GM12891 (cell line): Measurements from ENCODE around the gene GYS1.
A peak's percentile ranks its signal among the peaks of the same experiment; 100 is the strongest.

Experiments
- DNase-seq: peaks from one replicate; pipeline ENCODE4 v3.0.0; 2011; ENCODE audit warnings: low spot score; ENCODE audit not compliant: insufficient read length
- FAIRE-seq: peaks from 2 replicates; lab custom pipeline; 2011; peaks lifted over from hg19 to GRCh38; lab: Jason Lieb, UNC
- PAX5 ChIP-seq: IDR thresholded peaks from 2 replicates; pipeline ENCODE4 v1.6.1; 2011; ENCODE audit warnings: low read length, moderate library complexity, mild to moderate bottlenecking; ENCODE audit not compliant: insufficient read depth, severe bottlenecking
- POLR2A ChIP-seq: IDR thresholded peaks from 2 replicates; pipeline ENCODE4 v1.6.1; 2011; ENCODE audit warnings: low read depth, low read length, control low read depth
- POLR2AphosphoS5 ChIP-seq: IDR thresholded peaks from 2 replicates; pipeline ENCODE4 v1.6.1; 2011; ENCODE audit warnings: low read depth, low read length, control low read depth
- POU2F2 ChIP-seq: IDR thresholded peaks from 2 replicates; pipeline ENCODE4 v1.6.1; 2011; ENCODE audit warnings: low read depth, mild to moderate bottlenecking, control low read depth, low read length, moderate library complexity
- SPI1 ChIP-seq: IDR thresholded peaks from 2 replicates; pipeline ENCODE4 v1.6.1; 2011; ENCODE audit warnings: low read depth, low read length, control low read depth
- TAF1 ChIP-seq: IDR thresholded peaks from 2 replicates; pipeline ENCODE4 v1.6.1; 2011; ENCODE audit warnings: low read depth, low read length, control low read depth

The GYS1 gene

DNA sequence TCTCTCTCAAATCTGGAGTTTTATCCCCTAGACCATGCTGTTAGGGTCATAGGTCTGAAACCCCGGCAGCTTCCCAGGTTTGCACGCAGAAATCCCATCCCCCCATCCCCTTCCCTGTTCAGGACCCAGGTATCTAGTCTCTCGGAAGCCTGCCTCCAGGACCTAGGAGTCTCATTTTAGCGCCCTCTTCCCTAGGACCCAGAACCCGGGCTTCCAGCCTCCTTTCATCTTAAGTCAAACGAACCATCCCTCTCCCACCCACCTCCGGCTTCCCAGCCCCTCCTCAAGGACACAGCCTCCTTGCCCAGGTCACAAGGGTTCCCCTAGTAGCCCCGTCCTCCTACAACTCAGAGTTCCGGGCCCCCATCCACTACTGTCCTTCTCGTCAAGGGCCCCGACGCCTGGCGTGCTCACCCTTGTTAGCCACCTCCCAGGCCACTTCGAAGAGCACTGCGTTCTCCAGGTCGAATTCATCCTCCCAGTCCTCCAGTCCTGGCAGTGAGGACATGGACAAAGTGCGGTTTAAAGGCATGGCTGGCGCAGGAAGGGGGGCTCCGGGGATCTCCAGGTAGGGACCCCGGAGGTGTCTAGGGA lies 431 bp downstream of the GYS1 start:
- FAIRE-seq (no peak), DNase-seq (no peak)
- TF ChIP-seq POU2F2 (no peak), POLR2AphosphoS5 (no peak), TAF1 (no peak), SPI1 (no peak), PAX5 (no peak), POLR2A (no peak)

DNA sequence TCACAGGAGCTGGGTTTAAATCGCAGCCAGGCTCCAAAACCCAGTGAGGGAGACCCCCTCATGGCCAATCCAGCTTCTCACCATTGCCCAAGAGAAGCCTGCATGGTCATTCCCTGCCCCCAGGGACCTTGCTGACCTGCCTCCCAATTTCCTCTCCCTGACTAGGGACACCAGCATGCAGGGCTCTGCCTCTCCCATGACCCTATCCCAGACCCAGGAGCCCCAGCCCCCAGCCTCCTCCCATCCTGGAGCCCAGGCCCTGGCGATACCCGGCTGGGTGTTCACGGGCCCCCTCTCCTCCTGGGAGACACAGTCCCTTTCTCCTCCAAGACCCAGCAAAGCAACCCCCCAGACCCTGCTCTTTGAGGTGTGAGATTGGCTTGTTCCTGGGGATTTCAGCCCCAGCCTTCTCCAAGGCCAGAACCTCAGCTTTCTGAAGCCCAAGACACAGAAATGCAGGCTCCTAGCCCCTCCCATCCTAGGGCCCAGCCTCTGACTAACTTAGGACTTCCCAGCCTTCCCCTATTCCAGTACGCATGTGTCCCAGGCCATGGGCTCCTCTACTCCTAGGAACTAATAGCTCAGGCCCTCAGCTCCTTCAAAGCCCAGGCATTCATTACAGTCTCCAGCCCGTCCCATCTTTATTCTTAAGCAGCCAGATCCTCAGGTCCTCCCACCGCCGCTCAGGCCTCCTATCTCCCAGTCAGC lies 1.1 kb downstream of the GYS1 start:
- no peak for FAIRE-seq
- 0 out of 2 replicates have a peak, but pooled peaks have one; percentile 2 for TF ChIP-seq SPI1
- TF ChIP-seq TAF1: no peak
- DNase-seq: peak; percentile 47

DNA sequence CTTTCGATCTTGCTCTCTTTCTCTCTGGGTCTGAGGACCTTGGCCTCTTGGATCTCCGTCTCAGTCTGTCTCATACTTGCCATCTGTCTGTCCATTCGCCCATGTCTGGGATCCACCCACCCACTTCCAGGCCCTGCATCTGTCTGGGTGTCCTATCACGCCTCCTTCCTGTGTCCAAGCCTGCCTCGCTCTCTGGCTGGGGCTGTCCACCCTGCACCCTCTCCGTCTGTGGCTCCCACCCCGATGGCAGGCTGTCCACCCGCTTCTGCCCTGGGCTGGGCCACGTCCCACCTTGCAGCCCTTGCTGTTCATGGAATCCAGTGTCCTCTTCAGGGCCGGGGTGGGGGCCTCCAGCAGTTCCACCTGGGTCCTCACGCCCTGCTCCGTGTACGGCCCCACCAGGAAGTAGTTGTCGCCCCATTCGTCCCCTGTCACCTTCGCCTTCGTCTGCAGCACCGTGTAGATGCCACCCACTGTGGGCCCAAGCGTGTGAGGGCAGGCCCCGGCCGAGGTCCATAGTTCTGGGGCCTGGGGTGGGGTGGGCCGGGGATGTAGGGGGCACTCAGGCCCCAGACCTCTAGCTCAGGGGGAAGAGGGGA lies 2.0 kb downstream of the GYS1 start:
- TF ChIP-seq POLR2AphosphoS5: no peak
- TF ChIP-seq TAF1: no peak
- FAIRE-seq (no peak), DNase-seq (no peak)

DNA sequence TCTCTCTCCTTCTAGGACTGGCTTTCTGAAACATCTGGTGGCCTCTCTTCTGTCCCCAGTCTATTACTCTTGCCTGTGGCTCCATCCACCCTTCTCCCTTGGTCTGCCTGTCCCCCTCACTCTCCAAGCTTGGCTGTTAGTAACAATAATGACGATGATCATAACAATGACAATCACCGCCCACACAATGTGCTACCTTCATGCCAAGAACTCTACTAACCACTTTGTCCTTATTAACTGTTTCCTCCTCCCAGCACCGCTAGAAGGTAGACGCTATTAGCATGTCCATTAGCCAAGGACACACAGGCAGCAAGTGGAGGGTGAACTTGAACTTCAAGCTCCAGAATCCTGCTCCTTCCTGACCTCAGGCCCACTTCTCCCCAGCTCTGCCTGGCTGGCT lies 2.7 kb downstream of the GYS1 start:
- DNase-seq (no peak), FAIRE-seq (no peak)
- TF ChIP-seq TAF1: no peak

DNA sequence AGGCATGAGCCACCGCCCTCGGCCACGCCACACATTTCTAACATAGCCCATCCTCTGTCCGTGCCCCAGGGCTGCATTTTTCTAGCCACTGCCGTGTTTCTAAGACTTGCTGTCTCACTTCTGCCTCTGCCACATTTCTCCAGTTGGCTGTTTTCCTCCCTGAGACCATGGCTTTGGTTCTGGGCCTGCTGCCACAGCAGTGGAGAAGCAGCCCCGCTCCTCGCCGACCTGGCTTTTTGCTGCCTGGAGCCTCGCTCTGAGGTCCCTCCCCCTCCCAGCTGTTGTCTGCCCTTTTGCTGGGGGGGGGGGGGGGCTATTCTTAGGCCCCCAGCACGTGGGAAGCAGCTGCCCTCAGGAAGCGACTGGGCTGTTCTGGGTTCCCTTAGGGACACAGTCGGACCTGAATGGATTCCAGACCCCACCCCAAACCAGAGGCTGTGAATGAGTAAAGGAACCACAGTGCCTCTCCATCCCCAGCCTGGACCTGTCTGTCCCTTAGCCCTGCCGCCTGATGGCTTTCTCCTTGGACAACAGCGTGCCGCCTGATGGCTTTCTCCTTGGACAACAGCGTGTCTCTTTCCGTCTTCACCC lies 3.3 kb downstream of the GYS1 start:
- FAIRE-seq: no peak
- no peak for DNase-seq
- TF ChIP-seq POU2F2 (no peak), POLR2A (no peak), TAF1 (no peak), PAX5 (no peak), POLR2AphosphoS5 (no peak), SPI1 (no peak)

DNA sequence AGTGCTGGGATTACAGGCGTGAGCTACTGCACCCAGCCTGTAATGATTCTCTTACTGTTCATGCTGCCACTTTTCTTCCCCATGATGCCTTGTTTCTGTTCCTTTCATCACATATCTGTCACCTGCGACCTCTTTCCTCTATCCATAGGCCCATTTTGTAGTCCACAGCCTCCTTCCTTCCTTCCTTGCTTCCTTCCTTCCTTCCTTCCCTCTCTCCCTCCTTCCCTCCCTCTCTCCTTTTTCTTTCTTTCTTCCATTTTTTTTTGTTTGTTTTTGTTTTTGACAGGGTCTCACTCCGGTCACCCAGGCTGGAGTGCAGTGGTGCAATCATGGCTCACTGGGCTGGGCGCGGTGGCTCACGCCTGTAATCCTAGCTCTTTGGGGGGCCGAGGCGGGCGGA lies 4.2 kb downstream of the GYS1 start:
- FAIRE-seq (no peak), DNase-seq (no peak)
- TF ChIP-seq SPI1 (no peak), PAX5 (no peak), POLR2A (no peak), TAF1 (no peak), POLR2AphosphoS5 (no peak), POU2F2 (no peak)

DNA sequence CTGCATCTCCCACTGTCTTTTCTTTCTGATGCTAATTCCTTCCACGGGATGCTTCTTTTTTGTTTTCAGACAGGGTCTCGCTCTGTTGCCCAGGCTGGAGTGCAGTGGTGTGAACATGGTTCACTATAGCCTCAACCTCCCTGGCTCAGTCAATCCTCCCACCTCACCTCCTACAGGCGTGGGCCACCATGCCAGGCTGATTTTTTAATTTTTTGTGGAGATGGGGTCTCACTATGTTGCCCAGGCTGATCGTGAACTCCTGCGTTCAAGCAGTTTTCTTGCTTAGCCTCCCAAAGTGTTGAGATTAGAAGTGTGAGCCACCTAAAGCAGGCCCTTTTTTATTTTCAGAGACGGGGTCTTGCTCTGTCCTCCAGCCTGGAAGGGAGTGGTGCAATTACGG lies 4.8 kb downstream of the GYS1 start:
- TF ChIP-seq PAX5 (no peak), SPI1 (no peak), POU2F2 (no peak), TAF1 (no peak), POLR2A (no peak), POLR2AphosphoS5 (no peak)
- FAIRE-seq: no peak

DNA sequence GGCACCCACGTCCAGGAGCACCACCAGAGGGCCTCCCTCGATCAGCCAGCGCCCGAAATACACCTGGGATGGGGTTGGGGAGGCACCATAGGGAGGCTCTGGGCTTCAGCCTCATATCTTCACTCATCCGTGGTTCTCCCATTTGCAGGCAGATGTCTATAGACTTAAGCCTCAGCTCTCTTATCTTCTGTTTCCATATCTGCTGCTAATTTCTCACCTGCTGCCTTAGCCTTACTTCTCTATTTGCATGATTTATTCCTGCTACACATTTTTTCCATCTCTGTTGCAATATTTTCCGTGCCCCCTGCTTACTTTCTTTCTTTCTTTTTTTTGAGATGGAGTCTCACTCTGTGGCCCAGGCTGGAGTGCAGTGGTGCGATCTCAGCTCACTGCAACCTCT lies 5.8 kb downstream of the GYS1 start:
- TF ChIP-seq POLR2AphosphoS5: no peak
- no peak for TF ChIP-seq SPI1
- no peak for TF ChIP-seq TAF1
- no peak for TF ChIP-seq POLR2A
- TF ChIP-seq POU2F2: no peak
- TF ChIP-seq PAX5: no peak
- no peak for FAIRE-seq
- no peak for DNase-seq

More for the DNA sequence above, 4.8 kb downstream of the GYS1 start:
- no peak for DNase-seq

DNA sequence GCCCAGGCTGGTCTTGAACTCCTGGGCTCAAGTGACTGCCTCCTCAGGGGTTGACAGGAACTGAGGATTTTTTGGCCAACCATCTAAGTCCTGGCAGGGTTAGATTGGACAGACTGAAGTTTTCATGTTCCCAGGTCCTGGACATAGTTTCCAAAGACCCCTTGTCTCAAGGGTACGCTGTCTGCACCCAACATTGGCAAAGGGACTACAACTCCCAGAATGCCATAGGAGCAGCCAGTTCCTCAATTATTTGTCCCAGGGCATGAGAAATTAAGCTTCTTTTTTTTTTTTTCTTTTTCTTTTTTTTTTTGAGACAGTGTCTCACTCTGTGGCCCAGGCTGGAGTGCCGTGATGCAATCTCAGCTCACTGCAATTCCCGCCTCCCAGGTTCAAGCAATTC lies 6.9 kb downstream of the GYS1 start:
- FAIRE-seq (no peak), DNase-seq (no peak)
- TF ChIP-seq TAF1: no peak
- peak; percentile 65 for TF ChIP-seq SPI1

DNA sequence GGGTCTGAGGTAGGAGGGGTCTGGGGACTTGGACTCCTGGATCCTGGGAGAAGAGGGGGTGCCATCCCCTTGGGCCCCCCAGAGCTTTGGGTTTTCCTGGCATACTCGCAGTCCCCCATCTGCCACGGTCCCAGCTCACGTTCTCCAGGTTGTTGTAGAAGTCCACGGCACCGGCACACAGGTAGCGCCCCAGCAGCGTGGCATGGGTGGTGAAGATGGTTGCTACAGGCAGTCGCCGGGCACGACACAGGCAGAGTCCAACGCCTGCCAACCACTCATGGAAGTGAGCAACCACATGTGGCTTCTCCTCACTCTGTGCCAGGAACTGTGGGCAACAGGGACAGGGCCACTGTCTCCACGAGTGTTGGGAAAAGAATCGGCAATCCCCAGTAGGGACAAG lies 7.4 kb downstream of the GYS1 start:
- DNase-seq (no peak), FAIRE-seq (no peak)
- TF ChIP-seq POU2F2: no peak
- no peak for TF ChIP-seq POLR2AphosphoS5
- no peak for TF ChIP-seq TAF1
- TF ChIP-seq POLR2A: no peak
- no peak for TF ChIP-seq SPI1
- TF ChIP-seq PAX5: no peak

DNA sequence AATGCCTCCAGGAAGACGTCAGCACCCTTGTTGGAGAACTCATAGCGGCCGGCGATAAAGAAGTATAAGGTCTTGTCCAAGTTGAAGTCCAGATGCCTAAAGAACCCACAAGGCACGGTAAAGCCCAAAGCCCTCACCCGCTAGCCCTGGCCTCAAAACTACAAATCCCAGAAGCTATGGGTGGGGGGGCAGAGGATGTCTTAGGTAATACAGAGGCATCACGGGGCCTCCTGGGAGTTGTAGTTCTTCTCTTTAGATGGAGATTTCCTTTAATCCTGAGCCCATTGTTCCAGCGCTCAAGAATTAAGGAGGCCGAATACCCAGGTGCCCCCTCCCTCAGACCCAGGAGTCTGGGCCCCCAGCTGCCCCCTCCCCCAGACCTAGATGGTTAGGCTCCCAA lies 10.8 kb downstream of the GYS1 start:
- no peak for TF ChIP-seq TAF1
- no peak for TF ChIP-seq SPI1
- TF ChIP-seq POU2F2: no peak
- TF ChIP-seq POLR2A: no peak
- TF ChIP-seq PAX5: no peak
- no peak for TF ChIP-seq POLR2AphosphoS5
- no peak for FAIRE-seq
- no peak for DNase-seq
